Coronary artery (tissue), 2 donors: Measurements from ENCODE around the gene ZNF580.
A peak's percentile ranks its signal among the peaks of the same experiment; 100 is the strongest.

Experiments used
- DNase-seq: peaks from one replicate; pipeline ENCODE4 v3.0.0-alpha.2; 2017; ENCODE audit warnings: low spot score
- H3K27ac ChIP-seq, 2 donors: fragments of 200-600 bp; sonication (generic); one replicate each; pipeline ENCODE4 v1.5.1; 2016 to 2019
- H3K4me3 ChIP-seq: fragments of 200-600 bp; sonication (generic); 2 replicates; pipeline ENCODE4 v1.5.1; 2016; ENCODE audit warnings: mild to moderate bottlenecking, moderate library complexity
- CTCF ChIP-seq: fragments of 200-600 bp; sonication (generic); IDR thresholded peaks from one replicate; pipeline ENCODE4 v1.5.1; 2019; ENCODE audit warnings: antibody characterized with exemption

The ZNF580 gene

GRCh38 chr19:55606471-55606787 lies 34.4 kb upstream of the ZNF580 start:
- TF ChIP-seq CTCF, result no peak
- Histone ChIP-seq H3K27ac (peak overlapping the region; percentile 91 to 99), H3K4me3 (peak overlapping the region; percentile 97)
- no peak for DNase-seq

- TF ChIP-seq CTCF, result no peak
- Histone ChIP-seq H3K4me3 (peak overlapping the region; percentile 97), H3K27ac (peak overlapping the region; percentile 91 to 99)
- DNase-seq, result no peak
These were observed 34.0 kb upstream of the ZNF580 start for GRCh38 chr19:55606817-55607216.

GRCh38 chr19:55609326-55609725 lies 31.5 kb upstream of the ZNF580 start:
- TF ChIP-seq CTCF, result no peak

GRCh38 chr19:55611300-55611982 lies 29.4 kb upstream of the ZNF580 start:
- H3K27ac ChIP-seq, result no peak overlapping the region
- no peak overlapping the region for H3K4me3 ChIP-seq
- DNase-seq, result no peak
- TF ChIP-seq CTCF, result no peak

More at GRCh38 chr19:55609326-55609725, 31.5 kb upstream of the ZNF580 start:
- H3K4me3 ChIP-seq, result no peak overlapping the region
- H3K27ac ChIP-seq, result no peak overlapping the region
- DNase-seq, result no peak

GRCh38 chr19:55611983-55612645 lies 28.7 kb upstream of the ZNF580 start:
- DNase-seq, result no peak
- no peak overlapping the region for H3K4me3 ChIP-seq
- H3K27ac ChIP-seq, result no peak overlapping the region
- TF ChIP-seq CTCF, result no peak

- no peak overlapping the region for H3K4me3 ChIP-seq
- DNase-seq, result no peak
- no peak for TF ChIP-seq CTCF
- no peak overlapping the region for H3K27ac ChIP-seq
These were observed 27.4 kb upstream of the ZNF580 start for GRCh38 chr19:55613396-55613795.
